GM12875 (cell line): ENCODE data around the gene HMCN1.

Experiments used
- H3K4me3 ChIP-seq: one replicate; pipeline ENCODE4 v1.5.1; 2011; ENCODE audit warnings: low read depth, low read length, control low read depth
- CTCF ChIP-seq: IDR thresholded peaks from 2 replicates; pipeline ENCODE4 v1.5.1; 2011; ENCODE audit warnings: low read depth, mild to moderate bottlenecking, control low read depth, inconsistent platforms, low read length, moderate library complexity, borderline replicate concordance; ENCODE audit not compliant: insufficient read depth

The HMCN1 gene

DNA sequence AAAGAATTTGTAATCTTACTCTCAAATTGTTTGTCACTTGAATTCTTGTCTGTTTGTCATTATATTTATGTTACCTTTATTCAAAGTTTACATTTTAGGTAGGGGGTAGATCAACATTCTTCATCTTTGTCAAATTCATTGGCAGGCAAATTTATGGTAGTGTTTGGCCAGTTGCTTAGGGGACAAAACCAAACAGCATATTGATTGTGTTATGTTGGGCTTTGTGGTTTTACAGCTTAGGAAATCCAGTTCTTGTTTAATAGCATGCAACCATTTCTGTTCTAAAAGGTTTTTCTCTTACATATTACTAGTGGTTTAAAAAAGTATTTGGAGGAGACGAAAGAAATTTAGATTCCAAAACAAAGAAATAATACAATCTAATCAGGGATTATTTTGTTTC lies 91.4 kb downstream of the HMCN1 start:
- H3K4me3 ChIP-seq = no peak overlapping the region
- no peak for TF ChIP-seq CTCF

GRCh38 chr1:185834371-185834905 lies 100.2 kb downstream of the HMCN1 start:
- TF ChIP-seq CTCF = no peak
- no peak overlapping the region for H3K4me3 ChIP-seq

DNA sequence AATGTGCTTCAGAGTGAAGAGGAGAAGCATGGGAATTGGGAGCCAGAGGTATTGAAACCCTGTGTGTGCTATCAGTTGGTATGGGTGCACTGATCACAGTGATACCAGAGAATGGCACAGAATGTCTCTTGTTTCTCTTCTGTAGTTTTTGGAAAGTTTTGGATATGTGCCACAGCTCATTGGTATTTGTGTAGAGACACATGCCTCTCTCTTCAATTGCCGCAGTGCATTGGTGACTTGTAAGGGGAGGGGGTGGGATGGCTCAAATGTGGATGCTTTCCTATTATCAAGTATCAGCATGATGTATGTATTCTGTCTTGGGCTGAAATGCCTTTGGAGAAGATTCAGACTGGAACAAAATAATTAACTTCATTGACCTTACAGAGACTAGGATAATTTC lies 101.0 kb downstream of the HMCN1 start:
- no peak overlapping the region for H3K4me3 ChIP-seq
- TF ChIP-seq CTCF = no peak

DNA sequence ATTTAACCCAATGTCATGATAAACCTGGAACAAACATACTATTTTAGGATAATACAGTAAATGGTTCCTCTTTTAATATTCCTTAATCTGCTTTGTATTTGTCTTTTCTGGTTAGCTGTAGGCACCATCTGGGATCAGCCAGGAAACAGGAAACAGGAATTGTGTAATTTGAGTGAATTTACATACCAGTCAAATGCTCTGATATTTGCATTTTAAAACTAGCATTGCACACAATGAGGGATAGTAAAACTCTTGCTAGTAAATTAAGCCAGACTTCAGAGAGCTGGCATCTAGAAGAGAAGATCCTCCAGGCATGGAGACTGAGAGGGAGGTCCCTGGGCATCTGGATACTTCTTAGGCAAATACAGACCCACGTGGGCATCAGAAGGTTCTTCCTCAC lies 103.5 kb downstream of the HMCN1 start:
- H3K4me3 ChIP-seq = no peak overlapping the region
- TF ChIP-seq CTCF = no peak

DNA sequence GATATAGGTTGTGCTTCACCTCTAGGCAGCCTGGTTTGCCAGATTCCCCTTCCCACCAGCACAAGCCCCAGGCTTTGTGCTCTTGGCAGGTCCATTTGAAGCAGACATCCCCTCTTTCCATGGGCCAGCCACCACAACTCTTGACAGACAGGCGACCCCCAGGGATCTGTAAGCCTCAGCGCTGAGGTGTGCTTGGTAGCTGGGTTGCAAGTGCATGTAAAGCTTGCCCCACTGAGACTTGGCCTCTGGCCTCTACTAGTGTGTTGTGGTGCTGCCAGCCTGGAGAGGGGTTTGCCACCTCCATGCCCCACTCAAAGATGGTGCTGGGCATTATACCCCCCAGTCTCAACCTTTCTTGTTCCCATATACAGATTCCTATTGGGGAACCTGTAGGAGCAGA lies 103.9 kb downstream of the HMCN1 start:
- H3K4me3 ChIP-seq = no peak overlapping the region
- no peak for TF ChIP-seq CTCF

DNA sequence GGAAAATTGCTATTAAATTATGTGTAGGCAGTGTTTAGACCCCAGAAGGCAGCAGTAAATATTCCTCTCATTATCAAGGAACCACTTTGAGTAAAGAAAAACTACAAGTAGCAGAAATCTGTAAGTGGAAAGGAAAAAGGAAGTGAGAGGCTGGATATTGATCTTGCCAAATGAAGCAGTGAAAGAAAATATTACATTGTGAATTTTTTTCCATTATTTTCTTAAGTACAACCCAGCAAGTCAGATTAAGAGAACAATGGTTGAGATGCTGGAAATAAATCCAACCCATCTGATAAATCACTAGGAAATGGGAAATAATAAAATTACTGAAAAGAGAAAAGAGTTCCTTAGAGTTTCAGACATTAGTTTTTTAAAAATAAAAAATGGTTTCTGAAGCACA lies 106.7 kb downstream of the HMCN1 start:
- no peak for TF ChIP-seq CTCF

GRCh38 chr1:185843297-185843869 lies 109.2 kb downstream of the HMCN1 start:
- TF ChIP-seq CTCF = no peak
- no peak overlapping the region for H3K4me3 ChIP-seq

More for the DNA sequence above, 106.7 kb downstream of the HMCN1 start:
- no peak overlapping the region for H3K4me3 ChIP-seq
